GM21619 (cell line): Measurements from ENCODE around the gene MASP2.
"Not testable (repeated sequence)": the region's sequence is repeated elsewhere in the genome, so short reads cannot be mapped to it uniquely, and the experiment has no call there.

Source experiments
- ATAC-seq: cut with Tn5 transposase; IDR thresholded peaks from one replicate; pipeline ENCODE4 v1.9.1; 2021; ENCODE audit not compliant: unreplicated experiment

MASP2 gene

DNA sequence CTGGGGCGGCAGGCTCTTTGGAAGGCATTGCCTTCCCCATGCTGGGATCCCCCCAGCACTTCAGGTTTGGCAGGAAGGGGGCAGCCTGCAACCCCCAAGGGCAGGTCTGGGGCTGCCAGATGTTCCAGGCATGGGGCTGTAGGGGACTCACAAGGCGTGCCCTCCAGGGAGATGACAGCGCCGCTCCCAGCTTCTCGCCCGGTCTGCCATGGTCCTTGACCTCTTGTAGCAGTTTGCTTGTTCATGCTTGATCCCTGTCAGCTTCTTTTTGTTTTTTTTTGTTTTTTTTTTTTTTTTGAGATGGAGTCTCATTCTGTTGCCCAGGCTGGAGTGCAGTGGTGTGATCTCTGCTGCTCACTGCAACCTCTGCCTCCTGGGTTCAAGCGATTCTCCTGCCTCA is 56.2 kb downstream of the MASP2 start:
- ATAC-seq, result no peak

DNA sequence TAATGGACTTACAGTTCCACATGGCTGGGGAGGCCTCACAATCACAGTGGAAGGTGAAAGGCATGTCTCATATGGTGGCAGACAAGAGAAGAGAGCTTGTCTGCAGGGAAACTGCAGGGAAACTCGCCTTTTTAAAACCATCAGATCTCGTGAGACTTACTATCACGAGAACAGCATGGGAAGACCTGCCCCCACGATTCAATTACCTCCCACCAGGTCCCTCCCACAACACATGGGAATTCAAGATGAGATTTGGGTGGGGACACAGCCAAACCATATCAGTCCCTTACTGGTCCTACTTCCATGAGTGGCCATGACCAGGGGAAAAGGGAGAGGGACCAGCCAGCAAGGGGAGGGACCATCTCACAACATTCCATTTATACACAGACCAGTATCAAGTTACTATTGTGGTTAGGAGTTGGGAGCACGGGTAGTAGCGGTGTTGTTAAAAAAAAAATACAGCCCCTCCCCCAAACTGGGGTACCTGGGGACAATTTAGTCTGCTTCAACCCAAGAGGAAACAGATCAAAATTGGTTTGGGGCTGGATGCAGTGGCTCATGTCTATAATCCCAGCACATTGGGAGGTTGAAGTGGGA is 57.0 kb downstream of the MASP2 start:
- not testable (repeated sequence) for ATAC-seq

DNA sequence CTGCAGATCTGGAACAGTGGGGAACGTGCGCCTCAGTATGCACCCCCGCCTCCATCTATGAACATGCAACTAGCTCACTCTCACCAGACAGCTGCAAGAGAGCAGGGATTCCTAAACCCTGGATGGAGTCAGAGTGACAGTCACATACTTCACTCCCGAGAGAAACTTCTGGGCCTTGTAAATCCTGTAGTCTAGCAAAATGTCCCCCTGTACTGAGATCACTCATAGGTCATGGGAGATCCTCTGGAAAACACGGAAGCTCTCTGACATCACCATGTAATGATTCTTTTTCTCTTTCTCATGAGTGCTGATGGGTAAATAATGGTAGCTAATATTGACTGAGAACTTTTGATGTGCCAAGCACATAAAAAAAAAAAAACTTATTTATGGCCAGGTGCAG is 57.9 kb downstream of the MASP2 start:
- no peak for ATAC-seq

DNA sequence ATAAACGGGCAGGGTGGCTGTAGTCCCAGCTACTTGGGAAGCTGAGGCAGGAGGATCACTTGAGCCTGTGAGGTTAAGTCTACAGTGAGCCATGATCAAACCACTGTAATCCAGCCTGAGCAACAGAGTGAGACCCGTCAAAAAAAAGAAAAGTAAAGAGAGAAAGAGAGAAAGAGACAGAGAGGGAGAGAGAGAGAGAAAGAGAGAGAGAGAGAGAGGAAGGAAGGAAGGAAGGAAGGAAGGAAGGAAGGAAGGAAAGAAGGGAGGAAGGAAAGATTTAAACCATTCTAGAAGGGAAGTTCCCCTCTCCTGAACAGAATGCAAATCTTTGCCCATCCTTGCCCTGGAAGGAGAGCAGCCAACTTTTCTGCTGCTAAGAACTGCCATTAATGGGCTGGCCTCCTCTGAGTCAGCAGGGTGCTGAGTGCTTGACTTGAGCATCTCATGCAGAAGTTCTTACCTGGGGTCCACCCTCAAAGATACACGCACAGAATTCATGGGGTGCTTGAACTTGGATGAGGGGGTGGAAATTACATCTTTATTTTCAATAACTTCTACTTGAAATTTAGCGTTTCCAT is 59.1 kb downstream of the MASP2 start:
- no peak for ATAC-seq

DNA sequence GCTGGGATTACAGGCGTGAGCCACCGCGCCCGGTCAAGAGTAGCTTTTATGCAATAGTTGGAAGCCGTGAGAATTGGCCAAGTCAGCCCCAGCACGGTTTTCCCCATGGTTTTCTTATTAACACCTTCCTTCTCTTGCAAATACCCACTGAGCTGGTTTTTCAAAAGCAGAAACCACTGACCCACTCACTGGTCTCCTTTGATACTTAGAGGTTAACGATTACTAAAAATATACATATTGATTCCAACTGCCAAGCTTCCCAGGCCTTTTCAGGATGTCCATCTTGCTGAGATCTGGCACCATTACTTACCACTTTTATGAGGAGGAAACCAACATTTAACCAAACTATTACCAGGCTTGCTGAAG is 60.5 kb downstream of the MASP2 start:
- ATAC-seq, result no peak

DNA sequence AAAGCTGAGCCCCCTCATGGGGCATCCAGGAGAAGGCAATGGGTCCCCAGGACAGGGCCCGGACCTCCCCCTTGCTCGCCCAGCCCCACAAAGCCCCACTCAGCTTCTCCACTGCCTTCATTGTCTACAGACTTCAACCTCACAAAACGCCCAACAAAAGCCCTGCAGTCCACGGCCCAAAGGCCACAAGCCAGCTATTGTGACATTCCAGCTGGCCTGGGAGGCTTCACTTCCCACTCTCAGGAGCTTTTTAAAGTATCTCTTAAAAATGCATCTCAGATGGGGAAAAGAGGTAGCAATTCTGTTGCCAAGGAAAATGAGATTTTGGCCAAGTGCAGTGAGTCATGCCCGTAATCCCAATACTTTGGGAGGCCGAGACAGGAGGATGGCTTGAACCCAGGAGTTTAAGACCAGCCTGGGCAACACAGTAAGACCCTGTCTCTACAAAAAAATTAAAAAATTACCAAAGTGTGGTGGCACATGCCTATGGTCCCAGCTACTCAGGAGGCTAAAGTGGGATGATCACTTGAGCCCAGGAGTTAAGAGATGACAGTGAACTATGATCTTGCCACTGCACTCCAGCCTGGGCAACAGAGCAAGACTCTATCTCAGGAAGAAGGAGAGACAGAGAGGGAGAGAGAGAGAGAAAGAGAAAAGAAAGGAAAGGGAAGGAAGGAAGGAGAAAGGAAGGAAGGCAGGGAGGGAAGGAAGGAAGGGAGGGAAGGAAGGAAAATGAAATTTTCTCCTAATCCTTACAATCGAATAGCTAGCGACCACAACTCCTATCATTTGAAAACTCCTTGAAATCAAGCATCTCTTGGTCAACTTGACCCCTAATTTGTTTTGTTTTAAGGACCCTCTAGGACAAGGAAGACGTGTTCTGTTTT is 66.0 kb downstream of the MASP2 start:
- ATAC-seq, result no peak

DNA sequence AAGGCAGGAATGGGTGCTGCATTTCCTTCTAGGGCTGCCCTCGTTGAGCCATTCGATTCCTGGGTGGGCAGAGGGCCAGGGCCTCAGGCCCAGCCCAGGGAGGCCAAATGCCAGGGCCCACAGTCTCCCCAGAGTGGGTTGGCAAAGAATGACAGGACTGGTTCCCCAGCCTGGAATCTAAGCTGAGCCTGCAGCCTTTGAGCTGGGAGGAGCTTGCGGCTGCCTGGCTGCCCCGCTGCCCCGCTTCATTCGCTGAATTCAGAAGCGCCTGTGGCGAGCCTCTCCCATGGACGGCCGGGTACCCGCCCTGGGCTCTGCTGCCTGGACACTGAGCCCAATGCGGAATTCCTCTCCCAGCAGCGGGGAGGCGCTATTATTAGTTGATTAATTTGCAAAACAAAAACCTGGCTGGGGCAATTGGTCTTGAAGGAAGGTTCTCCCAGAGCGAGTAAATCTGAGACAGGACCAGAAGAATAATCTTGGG is 66.9 kb downstream of the MASP2 start:
- no peak for ATAC-seq

DNA sequence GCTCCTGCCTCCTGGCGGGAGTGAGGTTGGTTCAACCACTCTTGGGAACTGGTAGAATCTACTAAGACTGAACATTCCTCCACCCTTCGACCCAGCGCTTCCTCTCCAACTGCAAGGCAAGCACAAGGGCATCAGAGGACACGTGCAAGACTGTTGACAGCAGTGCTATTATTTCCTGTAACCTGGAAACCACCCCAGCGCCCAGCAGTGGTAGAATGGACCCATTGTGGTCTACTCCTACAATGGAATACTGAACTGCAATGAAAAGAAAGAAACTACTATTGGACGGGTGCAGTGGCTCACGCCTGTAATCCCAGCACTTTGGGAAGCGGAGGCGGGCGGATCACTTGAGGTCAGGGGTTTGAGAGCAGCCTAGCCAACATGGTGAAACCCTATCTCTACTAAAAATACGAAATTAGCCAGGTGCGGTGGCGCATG is 67.5 kb downstream of the MASP2 start:
- ATAC-seq, result no peak

DNA sequence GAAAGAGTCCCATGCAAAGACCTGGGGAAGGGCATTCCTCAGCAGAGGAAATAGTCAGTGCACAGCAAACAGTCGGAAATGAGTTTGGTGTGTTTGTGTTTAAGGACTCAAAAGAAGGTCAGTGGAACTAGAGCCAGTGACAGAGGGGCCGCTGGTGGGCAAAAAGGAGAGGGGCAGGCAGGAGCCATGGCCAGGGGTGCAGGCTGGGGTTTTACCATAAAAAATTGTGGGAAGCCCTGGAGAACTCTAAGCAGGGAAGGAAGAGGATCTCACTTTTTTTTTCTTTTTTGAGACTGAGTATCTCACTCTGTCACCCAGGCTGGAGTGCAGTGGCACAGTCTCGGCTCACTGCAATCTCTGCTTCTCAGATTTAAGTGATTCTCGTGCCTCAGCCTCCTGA is 68.3 kb downstream of the MASP2 start:
- no peak for ATAC-seq
